CD1c-positive myeloid dendritic cell (primary cell): ENCODE results near the gene ARFGEF3.

Experiments used
- DNase-seq: peaks from one replicate; pipeline ENCODE4 v3.0.0-alpha.2; 2016; ENCODE audit errors: extremely low spot score

The ARFGEF3 gene

GRCh38 chr6:138307816-138308730, 146.3 kb downstream of the ARFGEF3 start:
- no peak for DNase-seq

- DNase-seq: no peak
Observed at GRCh38 chr6:138308731-138309110, 147.0 kb downstream of the ARFGEF3 start.

GRCh38 chr6:138309695-138310094, 148.0 kb downstream of the ARFGEF3 start:
- DNase-seq: no peak

- no peak for DNase-seq
Observed at GRCh38 chr6:138310294-138310693, 148.6 kb downstream of the ARFGEF3 start.

GRCh38 chr6:138310821-138311220, 149.1 kb downstream of the ARFGEF3 start:
- no peak for DNase-seq

GRCh38 chr6:138311268-138311667, 149.5 kb downstream of the ARFGEF3 start:
- DNase-seq: no peak

GRCh38 chr6:138318741-138319375, 157.1 kb downstream of the ARFGEF3 start:
- DNase-seq: no peak

GRCh38 chr6:138321934-138322333, 160.2 kb downstream of the ARFGEF3 start:
- DNase-seq: no peak

GRCh38 chr6:138323821-138324220, 162.1 kb downstream of the ARFGEF3 start:
- DNase-seq: no peak

- DNase-seq: no peak
Observed at GRCh38 chr6:138328210-138328609, 166.5 kb downstream of the ARFGEF3 start.

- DNase-seq: no peak
Observed at GRCh38 chr6:138330763-138331162, 169.0 kb downstream of the ARFGEF3 start.

GRCh38 chr6:138331444-138331843, 169.7 kb downstream of the ARFGEF3 start:
- DNase-seq: no peak

GRCh38 chr6:138331984-138332383, 170.2 kb downstream of the ARFGEF3 start:
- no peak for DNase-seq

- DNase-seq: no peak
Observed at GRCh38 chr6:138334000-138334399, 172.3 kb downstream of the ARFGEF3 start.

- no peak for DNase-seq
Observed at GRCh38 chr6:138334963-138335362, 173.2 kb downstream of the ARFGEF3 start.

- DNase-seq: no peak
Observed at GRCh38 chr6:138336221-138336620, 174.5 kb downstream of the ARFGEF3 start.

- DNase-seq: no peak
Observed at GRCh38 chr6:138337076-138337475, 175.3 kb downstream of the ARFGEF3 start.

- DNase-seq: no peak
Observed at GRCh38 chr6:138339024-138339423, 177.3 kb downstream of the ARFGEF3 start.

GRCh38 chr6:138341176-138341575, 179.4 kb downstream of the ARFGEF3 start:
- no peak for DNase-seq

- no peak for DNase-seq
Observed at GRCh38 chr6:138343112-138343511, 181.4 kb downstream of the ARFGEF3 start.

- no peak for DNase-seq
Observed at GRCh38 chr6:138345565-138346285, 184.0 kb downstream of the ARFGEF3 start.
